ENCODE data around the gene NFYB.

NFYB gene

GRCh38 chr12:104079024-104079423 is 59.0 kb downstream of the NFYB start:
- DNase-seq (ENCODE audit: low read depth) = no peak
- no peak overlapping the region for H3K4me3 ChIP-seq (ENCODE audit: low read depth, low read length)
- TF ChIP-seq, protein P1, sequence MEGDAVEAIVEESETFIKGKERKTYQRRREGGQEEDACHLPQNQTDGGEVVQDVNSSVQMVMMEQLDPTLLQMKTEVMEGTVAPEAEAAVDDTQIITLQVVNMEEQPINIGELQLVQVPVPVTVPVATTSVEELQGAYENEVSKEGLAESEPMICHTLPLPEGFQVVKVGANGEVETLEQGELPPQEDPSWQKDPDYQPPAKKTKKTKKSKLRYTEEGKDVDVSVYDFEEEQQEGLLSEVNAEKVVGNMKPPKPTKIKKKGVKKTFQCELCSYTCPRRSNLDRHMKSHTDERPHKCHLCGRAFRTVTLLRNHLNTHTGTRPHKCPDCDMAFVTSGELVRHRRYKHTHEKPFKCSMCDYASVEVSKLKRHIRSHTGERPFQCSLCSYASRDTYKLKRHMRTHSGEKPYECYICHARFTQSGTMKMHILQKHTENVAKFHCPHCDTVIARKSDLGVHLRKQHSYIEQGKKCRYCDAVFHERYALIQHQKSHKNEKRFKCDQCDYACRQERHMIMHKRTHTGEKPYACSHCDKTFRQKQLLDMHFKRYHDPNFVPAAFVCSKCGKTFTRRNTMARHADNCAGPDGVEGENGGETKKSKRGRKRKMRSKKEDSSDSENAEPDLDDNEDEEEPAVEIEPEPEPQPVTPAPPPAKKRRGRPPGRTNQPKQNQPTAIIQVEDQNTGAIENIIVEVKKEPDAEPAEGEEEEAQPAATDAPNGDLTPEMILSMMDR (IDR thresholded peaks at IDR 0.05; ENCODE audit: control insufficient read depth, extremely low read depth, insufficient read depth) = no peak

DNA sequence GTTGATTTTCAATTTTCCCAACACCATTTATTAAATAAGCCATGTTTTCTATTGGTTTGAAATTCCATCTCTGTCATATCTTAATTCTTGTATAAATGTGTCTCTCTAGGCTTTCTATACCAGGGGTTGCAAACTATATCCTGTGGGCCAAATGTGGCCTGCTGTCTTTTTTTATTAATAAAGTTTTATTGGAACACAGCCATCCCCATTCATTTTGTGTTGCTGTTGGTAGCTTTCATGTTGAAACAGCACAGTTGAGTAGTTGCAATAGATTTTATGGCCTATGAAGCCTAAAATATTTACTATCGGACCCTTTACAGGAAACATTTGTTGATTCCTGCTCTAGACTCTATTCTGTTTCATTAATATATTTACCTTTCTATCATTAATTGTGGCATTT is 64.3 kb downstream of the NFYB start:
- TF ChIP-seq, protein P1 (IDR thresholded peaks at IDR 0.05; ENCODE audit: control insufficient read depth, extremely low read depth, insufficient read depth) = no peak
- H3K4me3 ChIP-seq (ENCODE audit: low read depth, low read length) = no peak overlapping the region
- DNase-seq (ENCODE audit: low read depth) = no peak

DNA sequence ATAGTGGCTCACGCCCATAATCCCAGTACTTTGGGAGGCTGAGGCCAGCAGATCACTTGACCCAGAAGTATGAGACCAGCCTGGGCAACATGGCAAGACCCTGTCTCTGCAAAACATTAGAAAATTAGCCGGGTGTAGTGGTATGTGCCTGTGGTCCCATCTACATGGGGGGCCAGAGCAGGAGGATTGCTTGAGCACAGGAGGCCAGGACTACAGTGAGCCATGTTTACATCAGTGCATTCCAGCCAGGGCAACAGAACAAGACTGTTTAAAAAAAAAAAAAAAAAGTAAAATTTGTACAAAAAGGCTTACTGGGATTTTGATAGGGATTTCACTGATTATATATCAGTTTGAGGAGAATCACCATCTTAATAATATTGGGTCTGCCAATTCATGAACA is 65.9 kb downstream of the NFYB start:
- no peak for DNase-seq (ENCODE audit: low read depth)

More for the DNA sequence above, 65.9 kb downstream of the NFYB start:
- no peak overlapping the region for H3K4me3 ChIP-seq (ENCODE audit: low read depth, low read length)
- TF ChIP-seq, protein P1 (IDR thresholded peaks at IDR 0.05; ENCODE audit: control insufficient read depth, extremely low read depth, insufficient read depth) = no peak

Data from LNCaP clone FGC (cell line).